ENCODE data around the gene UCN2. TPM values are rescaled to one million over a fixed set of nuclear protein-coding genes. Genes with fewer than 3 reads are reported as not detected.

Gene UCN2
- total and polyA plus RNA-seq, 9 of the 15 experiments (the other 6 are each of a cell fraction or from before 2014, with no cell fraction given), result 0.08 to 0.11 TPM; not detected in 7

GRCh38 chr3:48609088-48610005, 45.8 kb upstream of the UCN2 start, which contains the start of gene UQCRC1 (continued):
- TF ChIP-seq RBM15 (IDR thresholded peaks at IDR 0.05; ENCODE audit: insufficient read depth, low read length) (no peak), ETV1 (tag; conservative IDR thresholded peaks at IDR 0.05; ENCODE audit: low read depth) (no peak), RBM17 (IDR thresholded peaks at IDR 0.05; ENCODE audit: borderline replicate concordance, low read depth, low read length) (no peak), HINFP (tag; conservative IDR thresholded peaks at IDR 0.05; ENCODE audit: low read depth) (no peak), ZNF644 (tag; IDR thresholded peaks at IDR 0.05; ENCODE audit: low read depth) (no peak), EWSR1 (IDR thresholded peaks at IDR 0.05; ENCODE audit: borderline replicate concordance, low read depth, partially characterized antibody) (no peak), STAT5B (CRISPR knock-in tag; IDR thresholded peaks at IDR 0.05) (no peak), ZNF778 (CRISPR knock-in tag; IDR thresholded peaks at IDR 0.05) (no peak), IRF9 (tag; IDR thresholded peaks at IDR 0.05) (no peak), SUPT5H (IDR thresholded peaks at IDR 0.05) (peak; percentile 97), RBFOX2 (IDR thresholded peaks at IDR 0.05; ENCODE audit: low read depth, low read length) (peak; percentile 97), ZNF551 (CRISPR knock-in tag; IDR thresholded peaks at IDR 0.05) (no peak), ZNF668 (CRISPR knock-in tag; IDR thresholded peaks at IDR 0.05) (no peak), IRF2 (CRISPR knock-in tag; IDR thresholded peaks at IDR 0.05) (no peak), SIN3B (IDR thresholded peaks at IDR 0.05; ENCODE audit: low read depth) (peak; percentile 91), EP400 (IDR thresholded peaks at IDR 0.05) (peak; percentile 85), ZBTB34 (CRISPR knock-in tag; IDR thresholded peaks at IDR 0.05) (no peak), DEAF1 (CRISPR knock-in tag; IDR thresholded peaks at IDR 0.05) (no peak), FOSL1 (tag; conservative IDR thresholded peaks at IDR 0.05) (no peak), CBX5 (IDR thresholded peaks at IDR 0.05; ENCODE audit: borderline replicate concordance, low read depth) (no peak), ATF7 (IDR thresholded peaks at IDR 0.05) (peak; percentile 55; the same call in 1 of the 2 replicates), XRCC3 (IDR thresholded peaks at IDR 0.05) (no peak), SNAPC5 (CRISPR knock-in tag; IDR thresholded peaks at IDR 0.05) (no peak)

Measured in K562 (cell line).